HepG2 (cell line): ENCODE data around the gene DPEP2NB. TPM values are rescaled to one million over a fixed set of nuclear protein-coding genes. Genes with fewer than 3 reads are reported as not detected.

ENCODE experiments used
- AGO1 ChIP-seq: fragments of 200-400 bp; formaldehyde crosslinking; IDR thresholded peaks from 2 replicates; pipeline ENCODE4 v1.6.1; 2017; ENCODE audit warnings: mild to moderate bottlenecking, low read depth, low read length, moderate library complexity; ENCODE audit not compliant: poor library complexity, severe bottlenecking
- AGO2 ChIP-seq: fragments of 200-400 bp; formaldehyde crosslinking; optimal IDR thresholded peaks from 2 replicates; pipeline ENCODE3; 2017; ENCODE audit warnings: mild to moderate bottlenecking, low read depth, low read length, moderate library complexity
- CBFB ChIP-seq: sonication (generic); formaldehyde crosslinking; IDR thresholded peaks from 2 replicates; pipeline ENCODE4 v1.4.0; 2020; ENCODE audit warnings: missing genetic modification reagents
- ELF1 ChIP-seq: sonication (generic); formaldehyde crosslinking; IDR thresholded peaks from 2 replicates; pipeline ENCODE4 v1.4.0; 2020; ENCODE audit warnings: missing genetic modification reagents
- ETV6 ChIP-seq: sonication (generic); formaldehyde crosslinking; conservative IDR thresholded peaks from 2 replicates; pipeline ENCODE4 v1.4.0; 2020; ENCODE audit warnings: missing genetic modification reagents
- GLI4 ChIP-seq: sonication (generic); formaldehyde crosslinking; IDR thresholded peaks from 2 replicates; pipeline ENCODE4 v1.5.1; 2020; ENCODE audit warnings: missing genetic modification reagents, mild to moderate bottlenecking, moderate library complexity, borderline replicate concordance
- MEIS1 ChIP-seq: sonication (generic); formaldehyde crosslinking; IDR thresholded peaks from 2 replicates; pipeline ENCODE4 v1.9.0; 2021; ENCODE audit warnings: mild to moderate bottlenecking, missing genetic modification reagents, moderate library complexity, borderline replicate concordance
- SMARCE1 ChIP-seq: fragments of 450-650 bp; IDR thresholded peaks from 2 replicates; pipeline ENCODE4 v1.6.1; 2017; ENCODE audit warnings: borderline replicate concordance
- USF2 ChIP-seq, 2 experiments: sonication (generic) in 1 of 2; formaldehyde crosslinking in 1 of 2; IDR thresholded peaks; 2 replicates each; pipeline versions ENCODE4 v1.5.1 to v1.6.1; 2011 to 2020; ENCODE audit warnings: borderline replicate concordance in 1 of 2, low read depth in 1 of 2, low read length in 1 of 2, mild to moderate bottlenecking in 1 of 2, missing genetic modification reagents in 1 of 2, moderate library complexity in 1 of 2
- ZBTB7B ChIP-seq: sonication (generic); formaldehyde crosslinking; IDR thresholded peaks from 2 replicates; pipeline ENCODE4 v1.4.0; 2020; ENCODE audit warnings: missing genetic modification reagents
- ZFP91 ChIP-seq: sonication (generic); formaldehyde crosslinking; IDR thresholded peaks from 2 replicates; pipeline ENCODE4 v1.9.0; 2022; ENCODE audit warnings: missing genetic modification reagents, mild to moderate bottlenecking, borderline replicate concordance
- ZFYVE20 ChIP-seq: sonication (generic); formaldehyde crosslinking; IDR thresholded peaks from 2 replicates; pipeline ENCODE4 v1.8.0; 2023; ENCODE audit warnings: low read depth, mild to moderate bottlenecking, moderate library complexity, missing genetic modification reagents, borderline replicate concordance
- ZIK1 ChIP-seq: sonication (generic); formaldehyde crosslinking; IDR thresholded peaks from 2 replicates; pipeline ENCODE4 v1.5.0; 2020; ENCODE audit warnings: mild to moderate bottlenecking, low read depth, missing genetic modification reagents, borderline replicate concordance
- ZNF354B ChIP-seq: sonication (generic); formaldehyde crosslinking; IDR thresholded peaks from 2 replicates; pipeline ENCODE4 v1.8.0; 2022; ENCODE audit warnings: mild to moderate bottlenecking, missing genetic modification reagents
- ZNF383 ChIP-seq: sonication (generic); formaldehyde crosslinking; IDR thresholded peaks from 2 replicates; pipeline ENCODE4 v1.4.0; 2020; ENCODE audit warnings: missing genetic modification reagents, mild to moderate bottlenecking, borderline replicate concordance
- ZNF850 ChIP-seq: sonication (generic); formaldehyde crosslinking; conservative IDR thresholded peaks from 2 replicates; pipeline ENCODE4 v1.9.0; 2021; ENCODE audit warnings: mild to moderate bottlenecking, missing genetic modification reagents
- polyA plus RNA-seq, 8 experiments: library from polyadenylated mRNA; depleted of rRNA in 3 of 8; stranded (reverse) in 7 of 8; unstranded in 1 of 8; fragments of >200 nt; fragmentation: Illumina TruSeq in 4 of 8; extraction: Trizol in 4 of 8; gene quantifications; 2 replicates each; pipeline versions ENCODE4 v1.2.1 to v1.2.3, GENCODE V29; 2011 to 2016; ENCODE audit warnings: low read depth in 4 of 8, missing spikeins in 1 of 8, mixed read lengths in 1 of 8; ENCODE audit not compliant: insufficient read depth in 1 of 8
- total RNA-seq, 5 experiments: library from RNA; depleted of rRNA; stranded (reverse); fragments of >200 nt; fragmentation: Illumina TruSeq; extraction: Trizol; gene quantifications; 2 replicates each; pipeline ENCODE4 v1.2.3, GENCODE V29; 2016; ENCODE audit warnings: low read depth in 1 of 5
- TF ChIP-seq, protein P1 (sequence below): sonication (generic); formaldehyde crosslinking; IDR thresholded peaks from 2 replicates; pipeline ENCODE4 v1.4.0; 2020; ENCODE audit warnings: missing genetic modification reagents
- TF ChIP-seq, protein P2 (sequence below): sonication (generic); formaldehyde crosslinking; IDR thresholded peaks from 2 replicates; pipeline ENCODE4 v1.8.1; 2022; ENCODE audit warnings: low read depth, mild to moderate bottlenecking, missing genetic modification reagents
- TF ChIP-seq, protein P3 (sequence below): sonication (generic); formaldehyde crosslinking; IDR thresholded peaks from 2 replicates; pipeline ENCODE4 v1.4.0; 2020; ENCODE audit warnings: missing genetic modification reagents

The DPEP2NB gene
- total and polyA plus RNA-seq, 2 of the 13 experiments (the other 11 are each of a cell fraction or from before 2014, with no cell fraction given) = not detected

GRCh38 chr16:68022728-68023537 is 7.2 kb upstream of the DPEP2NB start, which contains the start of the genes DDX28 and DUS2 (continued):
- TF ChIP-seq, protein P1, sequence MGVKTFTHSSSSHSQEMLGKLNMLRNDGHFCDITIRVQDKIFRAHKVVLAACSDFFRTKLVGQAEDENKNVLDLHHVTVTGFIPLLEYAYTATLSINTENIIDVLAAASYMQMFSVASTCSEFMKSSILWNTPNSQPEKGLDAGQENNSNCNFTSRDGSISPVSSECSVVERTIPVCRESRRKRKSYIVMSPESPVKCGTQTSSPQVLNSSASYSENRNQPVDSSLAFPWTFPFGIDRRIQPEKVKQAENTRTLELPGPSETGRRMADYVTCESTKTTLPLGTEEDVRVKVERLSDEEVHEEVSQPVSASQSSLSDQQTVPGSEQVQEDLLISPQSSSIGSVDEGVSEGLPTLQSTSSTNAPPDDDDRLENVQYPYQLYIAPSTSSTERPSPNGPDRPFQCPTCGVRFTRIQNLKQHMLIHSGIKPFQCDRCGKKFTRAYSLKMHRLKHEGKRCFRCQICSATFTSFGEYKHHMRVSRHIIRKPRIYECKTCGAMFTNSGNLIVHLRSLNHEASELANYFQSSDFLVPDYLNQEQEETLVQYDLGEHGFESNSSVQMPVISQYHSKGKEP (CRISPR knock-in tag) = 0 out of 2 replicates have a peak, but pooled peaks have one; percentile 18
- TF ChIP-seq ETV6 (CRISPR knock-in tag) (no peak), SMARCE1 (no peak), CBFB (peak; percentile 96), GLI4 (no peak), ZNF354B (CRISPR knock-in tag) (peak; percentile 98), ZIK1 (CRISPR knock-in tag) (peak; percentile 82), AGO1 (no peak), AGO2 (peak; percentile 86), MEIS1 (CRISPR knock-in tag) (peak; percentile 92; the same call in 1 of the 2 replicates), ZNF850 (CRISPR knock-in tag) (peak; percentile 74; the same call in 1 of the 2 replicates), ZFYVE20 (CRISPR knock-in tag) (no peak), USF2 (IDR thresholded peaks at IDR 0.05; ENCODE audit: low read depth, low read length) (peak; percentile 3; the same call in 1 of the 2 replicates), USF2 (CRISPR knock-in tag; IDR thresholded peaks at IDR 0.05; ENCODE audit: borderline replicate concordance) (no peak; the same call in 1 of the 2 replicates), ZNF383 (CRISPR knock-in tag) (peak; percentile 85; the same call in 1 of the 2 replicates), ZFP91 (peak; percentile 98), ELF1 (CRISPR knock-in tag) (peak; percentile 87), ZBTB7B (CRISPR knock-in tag) (0 out of 2 replicates have a peak, but pooled peaks have one; percentile 22)
- TF ChIP-seq, protein P2, sequence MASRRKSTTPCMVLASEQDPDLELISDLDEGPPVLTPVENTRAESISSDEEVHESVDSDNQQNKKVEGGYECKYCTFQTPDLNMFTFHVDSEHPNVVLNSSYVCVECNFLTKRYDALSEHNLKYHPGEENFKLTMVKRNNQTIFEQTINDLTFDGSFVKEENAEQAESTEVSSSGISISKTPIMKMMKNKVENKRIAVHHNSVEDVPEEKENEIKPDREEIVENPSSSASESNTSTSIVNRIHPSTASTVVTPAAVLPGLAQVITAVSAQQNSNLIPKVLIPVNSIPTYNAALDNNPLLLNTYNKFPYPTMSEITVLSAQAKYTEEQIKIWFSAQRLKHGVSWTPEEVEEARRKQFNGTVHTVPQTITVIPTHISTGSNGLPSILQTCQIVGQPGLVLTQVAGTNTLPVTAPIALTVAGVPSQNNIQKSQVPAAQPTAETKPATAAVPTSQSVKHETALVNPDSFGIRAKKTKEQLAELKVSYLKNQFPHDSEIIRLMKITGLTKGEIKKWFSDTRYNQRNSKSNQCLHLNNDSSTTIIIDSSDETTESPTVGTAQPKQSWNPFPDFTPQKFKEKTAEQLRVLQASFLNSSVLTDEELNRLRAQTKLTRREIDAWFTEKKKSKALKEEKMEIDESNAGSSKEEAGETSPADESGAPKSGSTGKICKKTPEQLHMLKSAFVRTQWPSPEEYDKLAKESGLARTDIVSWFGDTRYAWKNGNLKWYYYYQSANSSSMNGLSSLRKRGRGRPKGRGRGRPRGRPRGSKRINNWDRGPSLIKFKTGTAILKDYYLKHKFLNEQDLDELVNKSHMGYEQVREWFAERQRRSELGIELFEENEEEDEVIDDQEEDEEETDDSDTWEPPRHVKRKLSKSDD (CRISPR knock-in tag) = peak; percentile 96
- TF ChIP-seq, protein P3, sequence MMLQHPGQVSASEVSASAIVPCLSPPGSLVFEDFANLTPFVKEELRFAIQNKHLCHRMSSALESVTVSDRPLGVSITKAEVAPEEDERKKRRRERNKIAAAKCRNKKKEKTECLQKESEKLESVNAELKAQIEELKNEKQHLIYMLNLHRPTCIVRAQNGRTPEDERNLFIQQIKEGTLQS = peak; percentile 57; the same call in 1 of the 2 replicates
